Stimulated activated CD8-positive, alpha-beta memory T cell treated with anti-CD3 and anti-CD28 coated beads, Interleukin-4, amount 100 ng/mL, for 48 hours (primary cell): ENCODE data around the gene ARHGAP21.

Experiments used
- DNase-seq: peaks from one replicate; pipeline ENCODE4 v3.0.0-alpha.2; 2020

Gene ARHGAP21

DNA sequence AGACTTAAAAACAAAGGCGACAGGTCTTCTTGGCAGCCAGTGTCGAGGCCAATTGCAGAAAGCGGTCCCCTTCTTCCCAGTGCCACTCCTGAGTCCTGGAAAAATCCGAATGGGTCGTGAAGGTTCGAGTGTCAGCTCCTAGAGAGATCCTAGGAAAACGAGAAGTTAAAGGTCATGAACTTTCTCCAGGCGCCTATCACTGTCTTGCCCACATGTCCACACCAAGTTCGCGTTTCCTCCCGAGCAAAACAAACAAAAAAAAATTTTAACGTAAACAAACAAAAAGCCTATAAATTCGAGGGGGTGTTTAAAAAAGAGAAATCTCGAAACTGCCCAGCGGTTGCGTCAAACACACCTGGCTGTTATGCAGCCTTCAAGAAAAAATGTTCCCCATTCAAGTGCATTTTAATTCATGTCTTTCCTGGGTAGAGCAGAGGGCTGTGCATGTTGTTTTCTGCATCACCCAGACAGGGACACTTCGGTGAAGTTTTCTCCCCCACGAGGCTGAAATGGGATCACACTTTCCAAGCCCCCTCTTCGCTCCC lies 1.5 kb downstream of the ARHGAP21 start:
- DNase-seq, result no peak

DNA sequence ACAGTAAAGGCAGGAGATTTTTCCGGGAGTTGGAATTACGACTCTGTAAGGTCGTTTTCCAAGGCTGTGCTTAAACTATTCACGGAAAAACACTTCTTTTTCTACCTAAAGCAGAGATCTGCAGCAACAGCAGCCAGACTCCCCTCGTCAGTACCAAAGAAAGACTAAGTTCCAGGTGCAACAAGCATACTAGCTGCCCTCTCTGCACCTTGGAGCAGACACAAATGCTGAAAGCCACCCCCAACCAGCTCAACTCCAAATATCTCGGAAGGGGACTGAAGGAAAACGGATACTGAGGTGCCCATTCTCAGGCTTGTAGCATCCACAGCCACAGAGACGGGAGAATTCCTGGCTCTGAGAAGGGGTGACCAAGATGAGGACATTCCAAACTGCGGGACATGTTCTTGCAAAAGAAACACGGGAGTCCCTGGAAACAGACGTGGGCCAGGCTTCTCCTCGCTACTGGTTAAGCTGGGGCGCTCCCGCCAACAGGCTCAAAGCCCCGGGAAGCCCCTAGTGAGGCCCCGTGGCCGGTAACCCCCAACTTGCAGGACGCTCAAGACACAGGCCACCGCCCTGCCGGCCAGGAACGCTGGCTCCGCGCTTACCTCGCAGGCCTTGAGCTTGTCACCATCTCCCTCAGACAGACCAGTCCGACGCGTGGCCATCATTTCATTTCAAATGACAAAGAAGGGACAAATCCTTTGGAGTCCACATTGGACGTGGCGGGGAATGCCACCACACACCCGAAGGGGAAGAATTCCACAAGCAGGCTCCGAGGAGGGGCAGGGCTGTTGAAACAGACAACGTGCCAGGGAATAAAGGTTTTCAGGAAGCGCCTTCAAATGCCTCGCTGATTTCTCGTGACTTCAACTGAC lies 2.2 kb downstream of the ARHGAP21 start:
- no peak for DNase-seq

DNA sequence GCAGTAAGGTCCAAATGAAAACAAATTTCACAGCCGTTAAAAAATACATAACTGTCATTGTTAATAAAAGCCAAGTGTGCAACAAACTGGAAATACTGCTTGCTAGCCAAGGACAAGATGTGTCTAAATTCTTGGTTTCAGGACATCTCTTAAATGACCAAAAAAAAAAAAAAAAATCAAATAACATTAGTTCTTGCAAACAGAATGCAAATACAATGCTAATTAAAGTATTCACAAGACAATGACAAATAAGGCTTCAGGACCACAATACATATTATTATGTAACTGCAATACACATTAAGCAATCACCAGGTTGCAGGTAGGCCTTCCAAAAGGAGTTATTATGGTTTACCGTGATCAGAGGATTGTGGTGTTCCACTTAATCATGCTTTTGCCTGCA lies 3.6 kb downstream of the ARHGAP21 start:
- no peak for DNase-seq

DNA sequence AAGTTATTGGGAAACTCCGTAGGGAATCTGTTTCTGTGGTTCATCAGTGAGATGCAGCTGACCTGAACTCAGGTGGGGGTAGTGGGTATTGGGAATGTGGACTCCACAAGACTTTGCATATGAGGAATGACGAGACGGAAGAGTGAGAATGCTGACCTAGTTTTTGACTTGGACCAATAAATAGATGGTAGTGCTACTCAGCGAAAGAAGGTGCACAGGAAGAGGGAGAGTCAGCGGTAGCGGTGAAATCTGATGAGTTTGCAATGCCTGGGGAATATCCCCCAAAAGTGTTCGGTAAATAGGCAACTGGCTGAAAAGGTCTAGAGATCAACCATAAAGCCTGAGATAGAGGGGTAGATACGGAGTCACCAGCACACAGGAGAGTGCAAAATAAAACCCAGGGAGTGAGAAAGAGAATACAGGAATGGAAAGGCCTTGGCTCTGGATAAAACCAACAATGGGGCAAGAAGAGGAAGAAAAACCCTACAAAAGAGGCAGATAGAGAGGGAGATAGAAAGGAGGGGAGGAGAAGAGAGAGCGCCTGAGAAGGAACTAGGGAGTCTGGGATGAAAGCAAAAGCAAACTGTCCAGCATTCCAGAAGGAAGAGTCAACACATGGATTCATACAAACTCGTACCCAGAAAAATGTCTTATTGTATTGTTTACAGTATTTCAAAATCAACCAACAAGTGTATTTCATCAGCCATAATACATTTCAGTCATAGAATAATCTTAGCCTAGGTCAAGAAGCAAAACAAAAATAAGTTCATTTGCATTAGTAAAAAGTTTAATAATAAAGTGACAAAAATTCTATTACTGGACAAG lies 5.4 kb downstream of the ARHGAP21 start:
- no peak for DNase-seq

DNA sequence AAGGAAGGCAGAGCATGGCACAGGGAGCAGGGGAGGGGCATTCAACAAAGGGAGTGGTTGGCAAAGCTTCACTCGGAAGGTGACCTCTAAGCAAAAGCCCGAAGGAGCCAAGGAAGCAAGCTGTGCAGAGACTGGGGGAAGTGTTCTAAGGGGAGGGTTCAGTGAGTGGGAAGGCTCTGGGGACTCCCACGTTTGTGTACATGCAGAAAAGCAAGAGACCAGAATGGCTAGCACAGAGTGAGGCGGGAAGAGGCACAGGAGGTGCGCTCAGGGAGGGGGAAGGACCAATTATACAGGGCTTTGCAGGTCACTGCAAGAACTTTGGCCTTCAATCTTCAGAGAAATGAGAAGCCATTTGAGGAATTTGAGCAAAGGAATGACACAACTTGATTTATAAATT lies 7.4 kb downstream of the ARHGAP21 start:
- no peak for DNase-seq

DNA sequence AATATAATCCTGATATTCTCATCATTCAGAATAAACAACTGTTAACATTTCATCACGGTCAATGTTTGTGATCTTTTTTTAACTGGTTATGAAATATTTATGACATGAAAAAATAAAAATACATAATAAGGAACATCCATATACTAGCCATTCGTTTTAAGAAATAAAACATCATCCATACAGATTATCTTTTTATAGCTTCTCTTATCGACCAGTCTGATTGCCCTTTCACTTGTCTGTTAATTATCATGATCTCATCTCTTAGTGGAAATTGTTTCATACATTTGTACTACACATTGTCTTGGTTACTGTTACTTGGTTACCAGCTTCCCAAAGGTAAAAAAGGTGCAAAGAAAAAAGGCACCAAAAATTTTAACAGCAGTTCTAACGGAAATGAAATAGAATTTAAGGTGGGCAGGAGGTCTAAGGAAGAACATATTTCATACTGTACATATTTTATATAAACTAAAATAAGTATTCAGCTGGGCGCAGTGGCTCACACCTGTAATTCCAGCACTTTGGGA lies 8.4 kb downstream of the ARHGAP21 start:
- no peak for DNase-seq

DNA sequence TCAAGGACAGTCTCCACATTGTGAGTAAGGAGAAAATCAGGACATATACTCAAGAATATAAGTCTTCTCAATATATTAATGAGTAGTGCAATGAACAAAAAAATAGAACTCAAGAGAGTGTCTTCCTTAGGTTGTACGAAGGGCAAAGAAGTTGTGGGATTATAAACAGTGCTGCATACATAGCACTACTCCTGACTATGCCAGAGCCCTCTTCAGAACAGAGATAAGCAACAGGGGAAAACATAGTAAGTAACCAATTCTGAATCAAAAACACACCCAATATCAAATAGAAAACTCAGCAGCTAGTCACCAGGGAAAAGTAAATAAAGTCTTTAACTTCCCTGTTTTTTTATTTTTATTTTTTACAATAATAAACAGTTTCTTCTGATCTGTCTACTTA lies 10.6 kb downstream of the ARHGAP21 start:
- DNase-seq, result no peak

DNA sequence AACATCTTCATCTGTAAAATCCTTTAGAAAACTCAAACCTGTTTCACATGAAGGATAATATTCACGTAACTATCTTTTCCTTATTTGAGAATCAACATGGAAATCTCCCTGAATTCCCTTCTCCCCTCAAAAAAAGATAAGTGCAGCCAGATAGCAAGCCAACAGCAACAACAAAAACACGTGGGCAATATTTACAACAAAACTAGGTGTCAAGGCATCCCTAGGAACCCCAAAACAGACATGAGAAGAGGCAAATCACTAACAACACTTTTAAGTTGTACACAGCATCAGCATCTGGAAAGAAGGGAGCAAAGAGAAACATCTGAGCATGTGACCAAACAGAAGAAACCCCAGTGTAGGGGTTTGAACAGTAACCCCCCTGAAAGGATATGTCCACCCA lies 12.2 kb downstream of the ARHGAP21 start:
- DNase-seq, result no peak

DNA sequence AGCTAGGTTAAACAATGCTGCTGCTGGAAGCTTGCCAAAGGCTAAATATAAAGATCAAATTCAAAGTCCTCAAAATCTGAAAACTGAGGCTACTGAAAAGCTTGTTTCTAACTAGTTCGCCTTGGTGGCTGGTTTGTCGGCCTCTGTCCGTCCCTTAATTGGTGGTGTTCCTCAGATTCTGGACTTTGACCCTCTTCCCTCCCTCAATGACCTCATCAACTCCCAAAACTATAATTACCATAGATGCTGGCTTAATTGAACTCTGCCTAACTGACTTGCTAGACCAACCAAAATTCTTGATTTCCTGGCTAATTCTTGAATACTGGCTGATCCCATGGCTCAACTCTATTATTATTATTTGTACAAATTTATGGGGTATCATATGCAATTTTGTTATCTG lies 15.6 kb downstream of the ARHGAP21 start:
- no peak for DNase-seq

DNA sequence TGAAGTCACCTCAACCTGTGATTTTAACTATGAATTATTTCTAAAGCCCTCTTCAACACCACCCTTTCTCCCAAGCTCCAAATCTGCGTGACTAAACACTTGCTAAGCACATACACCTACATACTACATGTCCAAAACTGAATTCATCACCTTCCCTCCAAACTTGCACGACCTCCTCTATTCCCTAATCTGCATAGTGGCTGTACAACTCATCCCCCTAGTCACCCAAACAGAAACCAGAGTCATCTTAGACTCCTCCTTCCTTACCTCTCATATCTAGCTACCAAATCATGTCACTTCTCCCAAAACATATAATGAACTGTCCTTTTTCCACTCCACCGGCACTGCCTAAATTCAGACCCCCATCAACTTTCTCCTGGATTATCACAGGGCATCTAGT lies 16.2 kb downstream of the ARHGAP21 start:
- no peak for DNase-seq

DNA sequence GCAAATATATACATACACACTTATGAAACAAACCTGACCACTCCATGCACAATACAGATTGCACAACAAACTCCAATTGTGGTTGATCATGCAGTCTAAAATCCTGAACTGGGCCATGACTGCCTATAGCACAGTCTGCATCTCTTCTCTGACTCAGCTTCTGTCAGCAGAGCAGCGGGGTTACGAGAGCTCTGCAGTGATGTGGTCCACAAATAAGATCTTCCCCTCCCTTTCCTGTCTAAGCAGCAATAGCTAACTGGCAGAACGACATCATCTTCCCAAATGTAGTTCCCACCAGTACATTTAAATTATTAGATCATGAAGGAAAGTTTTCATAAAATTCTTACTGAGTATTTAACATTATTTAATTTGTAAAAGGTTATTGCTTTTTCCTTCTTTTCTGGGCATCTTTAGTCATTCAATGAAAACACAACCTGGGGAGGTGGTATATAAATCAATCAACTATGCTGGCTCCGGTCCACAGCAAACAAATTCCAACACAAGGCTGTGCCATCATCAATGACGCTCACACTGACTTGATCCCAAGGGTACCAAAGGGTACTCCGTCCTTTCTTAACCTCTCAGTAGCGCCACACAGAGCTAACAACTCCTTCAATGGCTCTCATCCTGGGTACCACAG lies 17.1 kb downstream of the ARHGAP21 start:
- DNase-seq, result no peak

DNA sequence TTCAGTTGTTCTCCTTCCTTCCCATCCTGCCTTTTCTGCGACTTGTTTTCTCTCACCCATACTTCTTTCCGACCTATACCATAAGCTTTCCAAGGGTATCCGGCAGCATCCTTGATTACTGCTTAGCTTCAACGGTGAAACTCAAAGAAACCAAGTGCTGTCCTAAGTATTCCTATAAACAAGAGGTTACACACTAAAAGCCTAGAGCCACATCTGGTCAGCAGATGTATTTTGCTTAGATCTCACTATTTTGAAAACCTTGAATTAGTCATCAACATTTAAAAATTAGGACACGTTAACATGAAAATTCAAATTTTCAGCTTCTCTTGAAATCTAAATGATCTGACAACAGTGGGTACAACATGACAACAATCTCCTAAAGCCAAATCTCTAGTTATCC lies 20.0 kb downstream of the ARHGAP21 start:
- DNase-seq, result no peak

DNA sequence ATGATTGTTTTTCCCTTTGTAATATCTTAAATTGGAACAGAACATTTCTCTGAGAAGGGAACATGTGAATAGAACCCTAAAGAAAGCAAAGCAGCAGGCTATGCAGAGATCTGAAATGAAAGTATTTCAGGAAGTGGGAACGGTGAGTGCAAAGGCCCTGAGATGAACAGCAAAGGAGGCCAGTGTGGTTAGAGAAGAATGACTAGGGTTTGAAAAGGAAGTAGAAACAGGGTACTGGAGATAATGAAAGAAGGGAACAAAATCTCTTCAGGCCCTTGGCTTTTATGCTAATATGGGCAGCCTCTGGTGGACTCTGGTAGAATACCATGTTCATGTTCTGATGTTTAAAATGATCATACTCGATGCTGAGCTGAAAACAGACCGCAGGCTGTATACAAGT lies 22.2 kb downstream of the ARHGAP21 start:
- DNase-seq, result no peak

DNA sequence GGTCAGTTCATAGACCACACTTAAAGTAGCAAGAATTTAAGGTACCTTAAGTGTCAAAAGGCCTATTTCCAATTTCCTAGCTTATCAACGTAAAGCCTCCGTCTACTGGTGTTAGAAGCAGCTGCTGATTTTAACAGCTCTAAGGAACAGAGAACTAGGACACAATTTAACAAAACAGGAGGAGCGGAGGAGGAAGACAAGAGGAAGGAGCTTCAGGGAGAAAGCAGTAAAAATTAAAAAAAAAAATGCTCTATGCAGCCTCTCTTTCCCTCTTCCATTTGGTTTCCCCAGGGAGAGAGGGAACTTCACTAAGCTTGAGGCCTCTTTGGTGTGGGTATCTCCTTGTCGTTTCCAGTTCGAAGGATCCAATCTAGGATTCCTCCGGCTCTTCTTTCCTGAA lies 22.7 kb downstream of the ARHGAP21 start:
- DNase-seq, result no peak

DNA sequence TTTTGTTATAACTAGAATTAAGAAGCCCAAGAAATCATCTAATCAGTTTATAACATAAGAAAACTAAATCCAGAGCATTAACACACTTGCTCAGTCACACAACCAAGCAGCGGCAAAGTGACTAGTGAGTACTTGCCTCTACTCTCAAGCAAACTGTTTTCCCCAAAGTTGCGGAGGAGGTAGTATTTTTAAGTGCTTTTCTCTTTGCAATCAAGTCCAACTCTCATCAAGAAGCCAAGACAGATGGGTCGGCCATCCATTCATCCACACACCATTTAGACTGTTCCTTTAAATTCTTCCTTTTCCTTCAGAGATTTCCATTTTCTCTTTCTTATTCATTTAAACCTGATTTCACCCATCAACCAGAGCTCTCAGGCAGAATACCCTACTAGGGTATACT lies 25.4 kb downstream of the ARHGAP21 start:
- DNase-seq, result no peak

DNA sequence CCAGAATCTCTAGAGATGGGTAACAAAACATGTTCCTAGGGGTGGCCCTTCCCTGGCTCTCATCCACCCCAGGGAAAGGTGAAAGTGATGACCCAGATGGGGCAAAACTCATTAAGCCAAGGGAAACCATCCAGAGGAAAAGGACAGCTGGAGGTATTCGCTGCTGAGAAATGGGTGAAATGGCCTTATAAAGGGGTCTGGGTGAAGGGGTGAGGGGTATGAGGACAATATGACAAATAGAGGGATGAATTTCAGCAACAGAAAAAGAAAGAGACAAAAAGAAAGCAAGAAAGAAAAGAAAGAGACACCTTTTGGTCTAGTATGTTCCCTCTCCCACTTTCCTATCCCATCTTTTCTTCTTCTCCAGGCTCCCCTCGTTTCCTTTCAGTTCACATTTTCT lies 26.6 kb downstream of the ARHGAP21 start:
- no peak for DNase-seq

DNA sequence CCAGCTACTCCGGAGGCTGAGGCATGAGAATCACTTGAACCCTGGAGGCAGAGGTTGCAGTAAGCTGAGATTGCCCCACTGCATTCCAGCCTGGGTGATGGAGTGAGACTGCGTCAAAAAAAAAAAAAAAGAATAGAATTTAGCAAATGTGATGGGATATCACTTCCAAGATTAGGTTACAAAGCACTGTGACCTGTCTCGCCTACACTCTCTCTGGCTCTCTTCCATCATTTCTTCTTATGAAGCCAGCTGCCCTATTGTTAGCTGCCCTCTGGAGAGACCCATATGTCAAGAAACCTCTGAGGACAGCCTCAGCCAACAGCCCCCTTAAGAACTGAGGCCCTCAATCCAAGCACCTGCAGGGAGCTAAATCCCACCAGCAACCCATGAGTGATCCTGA lies 28.2 kb downstream of the ARHGAP21 start:
- DNase-seq, result no peak

DNA sequence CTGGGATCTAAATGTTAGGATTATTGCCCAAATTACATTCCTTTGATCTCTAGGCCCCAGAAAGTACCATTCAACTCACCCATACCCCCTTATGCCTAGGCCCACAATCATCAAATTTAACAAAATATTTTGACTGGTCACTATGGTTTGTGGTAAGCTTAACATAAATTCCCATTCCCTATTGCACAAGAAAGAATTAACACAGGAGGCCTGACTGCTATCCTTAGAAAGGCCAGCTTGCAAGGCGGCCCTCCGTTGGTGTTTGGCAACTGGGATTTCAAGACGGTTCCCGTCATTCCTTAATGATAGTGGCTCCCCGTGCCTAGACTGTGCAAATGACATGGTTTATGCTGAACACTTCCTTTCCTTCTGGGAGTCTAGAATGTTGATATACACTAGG lies 29.6 kb downstream of the ARHGAP21 start:
- DNase-seq, result no peak

DNA sequence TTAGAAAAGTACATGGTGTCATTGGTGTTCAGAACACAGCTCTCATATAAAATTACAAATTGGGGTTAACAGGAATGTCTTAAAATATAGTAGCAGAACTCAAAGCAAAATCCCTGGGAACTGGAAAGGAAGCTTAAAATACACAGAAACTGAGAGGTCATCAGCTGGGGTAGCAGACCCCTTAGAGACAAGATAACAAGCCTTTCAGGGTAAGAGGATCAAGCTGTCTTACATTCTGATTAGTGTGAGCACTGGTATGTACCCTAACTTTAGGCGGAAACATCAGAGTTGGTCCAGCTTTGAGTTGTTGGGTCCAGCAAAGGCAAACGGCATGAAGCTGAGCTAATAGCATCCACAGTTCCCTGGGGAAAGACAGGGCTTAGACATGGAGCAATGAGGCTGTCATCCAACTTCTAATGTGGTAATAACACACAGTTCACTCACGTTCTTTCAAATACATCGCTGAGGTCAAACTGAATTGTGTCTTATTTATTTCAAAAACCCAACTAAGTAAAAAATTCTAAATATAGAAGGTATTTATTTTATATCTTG lies 32.6 kb downstream of the ARHGAP21 start:
- DNase-seq, result no peak

DNA sequence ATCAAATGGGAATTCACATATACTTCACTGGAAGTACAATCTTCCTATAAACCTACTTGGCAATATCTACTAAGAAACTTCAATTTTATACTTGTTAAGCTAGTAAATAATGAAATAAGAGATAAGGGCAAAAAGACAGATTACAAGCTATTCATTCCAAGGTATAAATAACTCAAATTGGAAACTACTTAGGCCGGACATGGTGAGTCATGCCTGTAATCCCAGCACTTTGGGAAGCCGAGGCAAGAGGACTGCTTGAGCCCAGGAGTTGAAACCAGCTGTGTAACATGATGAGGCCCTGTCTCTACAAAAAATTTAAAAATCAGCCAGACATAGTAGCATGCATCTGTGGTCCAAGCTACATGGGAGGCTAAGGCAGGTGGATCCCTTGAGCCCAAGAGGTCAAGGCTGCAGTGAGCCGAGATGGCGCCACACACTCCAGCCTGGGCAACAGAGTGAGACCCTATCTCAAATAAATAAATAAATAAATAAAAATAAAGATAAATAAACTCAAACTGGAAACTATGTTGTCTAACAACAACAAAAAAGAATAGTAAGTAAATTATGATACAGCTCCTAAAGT lies 37.6 kb downstream of the ARHGAP21 start:
- DNase-seq, result no peak

DNA sequence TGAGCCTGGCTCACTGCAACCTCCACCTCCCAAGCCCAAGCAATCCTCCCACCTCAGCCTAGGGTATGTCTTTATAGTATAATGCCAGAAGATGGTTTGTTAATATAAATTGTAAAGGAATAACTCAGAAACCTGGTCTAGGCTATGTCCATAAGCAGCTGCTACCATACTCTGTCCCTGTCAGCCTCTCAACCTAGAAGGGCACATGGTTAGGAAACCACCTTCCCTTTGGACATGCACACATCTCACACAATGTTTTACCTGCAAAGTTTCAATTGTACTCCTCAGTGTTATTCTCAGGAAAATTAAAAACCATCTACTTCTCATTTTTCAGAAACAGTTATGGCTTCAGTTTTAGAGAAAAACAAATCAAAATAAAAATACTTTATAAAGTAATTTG lies 40.1 kb downstream of the ARHGAP21 start:
- DNase-seq, result no peak

DNA sequence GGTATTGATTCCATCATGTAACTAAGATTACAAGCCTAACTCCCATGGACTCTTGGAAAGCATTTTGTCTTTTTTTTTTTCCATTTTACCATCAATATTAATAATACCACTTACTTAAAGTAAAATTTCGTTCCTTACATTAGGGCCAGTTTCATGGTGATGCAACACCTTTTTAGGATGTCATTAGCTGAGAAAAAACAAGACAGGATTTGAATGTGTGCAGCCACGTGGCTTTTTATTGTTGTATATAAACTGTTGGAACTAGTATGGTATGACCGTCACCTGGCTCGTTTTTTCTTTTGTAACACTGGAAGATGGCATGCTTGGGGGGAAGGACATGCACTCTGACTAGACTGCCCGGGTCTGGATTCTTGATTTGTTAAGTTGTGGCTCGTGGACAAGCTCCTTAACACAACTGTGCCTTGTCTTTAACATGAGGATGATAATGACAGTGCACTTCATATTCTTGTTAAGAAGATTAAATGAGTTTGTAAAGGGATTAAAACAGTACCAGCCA lies 42.1 kb downstream of the ARHGAP21 start:
- no peak for DNase-seq
